HG03060 (cell line): ENCODE data around the gene EHD1.

Experiments used
- ATAC-seq: cut with Tn5 transposase; IDR thresholded peaks from one replicate; pipeline ENCODE4 v1.9.1; 2021; ENCODE audit warnings: low read depth, moderate number of reproducible peaks; ENCODE audit not compliant: unreplicated experiment

EHD1 gene

DNA sequence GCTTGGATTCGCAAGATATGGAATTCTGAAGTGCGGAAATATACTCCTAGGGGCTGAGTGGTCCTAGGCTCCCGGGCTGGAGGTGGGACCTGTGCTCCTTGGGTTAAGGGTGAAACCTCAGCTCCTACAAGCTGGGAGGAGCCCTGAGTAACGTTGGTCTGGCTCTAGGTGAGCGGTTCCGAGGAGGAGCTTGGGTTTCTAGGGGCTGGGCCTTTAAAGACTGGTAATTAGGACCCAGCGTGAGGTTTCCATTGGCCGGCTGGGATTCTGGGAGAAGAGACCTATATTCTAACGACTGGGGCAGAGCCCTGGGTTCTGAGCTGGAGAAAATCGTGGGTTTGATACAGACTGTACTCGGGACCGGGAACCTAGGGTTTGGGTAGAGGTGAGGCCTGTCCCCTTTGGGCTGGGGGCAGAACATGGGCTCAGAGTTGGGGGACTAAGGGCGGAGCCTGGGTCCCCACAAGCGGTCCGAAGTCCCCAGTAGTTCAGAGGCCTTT, 74.5 kb downstream of the EHD1 start:
- no peak for ATAC-seq

DNA sequence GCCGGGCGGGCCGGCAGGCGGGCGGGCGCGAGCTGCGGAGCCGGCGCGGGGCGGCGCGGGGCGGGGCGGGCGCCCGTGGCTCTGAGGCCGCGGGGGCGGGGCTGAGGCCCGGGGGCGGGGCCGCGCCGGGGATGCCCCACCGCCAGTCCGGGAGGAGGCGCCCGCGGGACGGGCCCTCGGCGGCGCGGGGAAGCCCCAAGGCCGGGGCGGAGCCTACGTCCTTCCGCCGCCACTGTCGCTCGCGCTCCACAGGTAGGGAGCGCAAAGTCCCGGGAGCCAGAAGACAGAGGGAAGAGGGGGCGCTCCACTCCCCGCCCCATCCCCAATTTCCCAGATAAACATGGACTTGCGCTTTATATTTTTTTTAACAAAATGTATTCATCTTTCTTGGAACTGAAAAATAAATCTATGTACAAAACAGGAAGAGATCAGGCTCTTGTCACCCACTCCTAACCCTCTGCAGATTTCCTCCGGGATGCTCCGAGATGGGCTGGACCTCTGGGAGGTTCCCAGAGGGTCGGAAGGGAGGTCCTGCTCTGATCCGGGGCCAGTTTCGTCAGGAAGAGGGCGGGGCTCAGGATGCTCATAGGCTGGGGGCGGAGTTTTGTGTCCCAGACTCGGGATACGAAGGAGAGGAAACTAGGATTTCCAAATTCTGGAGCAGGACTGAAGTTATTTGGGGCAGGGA, 75.1 kb downstream of the EHD1 start, which contains the start of gene MAP4K2:
MAP4K2 (minus strand) TSS at position 57 of the 688 bp plus-strand sequence. CDS start 65 bp downstream, outside the sequence.
- ATAC-seq, result no peak

DNA sequence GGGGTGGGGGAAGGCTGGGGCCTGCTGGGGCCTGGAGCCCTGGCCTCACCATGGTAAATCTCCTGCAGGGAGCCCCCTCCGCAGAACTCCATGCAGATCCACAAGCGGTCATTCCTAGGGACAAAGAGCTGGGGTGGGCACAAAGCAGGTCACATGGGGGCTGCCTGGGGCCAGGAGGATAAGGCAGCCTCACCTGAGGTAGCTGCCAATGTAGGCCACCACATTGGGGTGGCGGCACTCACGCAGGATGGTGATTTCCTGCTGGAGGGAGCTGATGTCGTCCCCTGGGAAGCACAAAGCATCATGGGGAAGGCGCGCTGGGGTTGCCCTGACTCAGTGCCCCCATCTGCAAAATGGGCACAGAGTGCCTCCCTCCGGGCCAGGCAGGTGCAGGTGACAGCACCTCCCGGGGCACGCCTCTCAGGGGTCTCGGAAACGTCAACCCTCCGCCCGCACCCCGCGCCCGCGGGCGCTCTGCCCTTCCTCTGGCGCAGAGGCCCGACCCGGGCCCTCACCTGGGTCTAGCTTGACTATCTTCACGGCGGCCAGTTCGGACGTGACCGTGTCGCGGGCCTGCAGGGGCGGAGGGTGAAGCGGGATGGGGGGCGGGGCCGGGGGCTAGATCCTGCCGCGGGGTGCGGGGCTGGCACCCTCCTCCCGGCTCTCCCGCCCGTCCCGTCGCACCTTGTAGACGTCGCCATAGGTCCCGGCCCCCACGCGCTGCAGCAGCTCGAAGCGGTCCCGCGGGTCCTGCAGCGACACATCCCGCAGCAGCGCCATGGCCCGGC, 75.9 kb downstream of the EHD1 start:
- ATAC-seq, result no peak
